22Rv1 (cell line): ENCODE data around the gene CMTM7.

Experiments
- CTCF ChIP-seq: fragments of 450-650 bp; IDR thresholded peaks from 2 replicates; pipeline ENCODE4 v1.5.1; 2017; ENCODE audit warnings: mild to moderate bottlenecking
- ZFX ChIP-seq: fragments of 450-650 bp; IDR thresholded peaks from 2 replicates; pipeline ENCODE4 v1.6.1; 2017; ENCODE audit warnings: antibody characterized with exemption, borderline replicate concordance

- no peak for TF ChIP-seq CTCF
- TF ChIP-seq ZFX = no peak
Measured at GRCh38 chr3:32367442-32367841, 24.2 kb upstream of the CMTM7 start.
